Bronchial epithelial cell (primary cell): ENCODE data around the gene VGLL4. TPM values are rescaled to one million over a fixed set of nuclear protein-coding genes. Genes with fewer than 3 reads are reported as not detected.

Experiments used
- DNase-seq: peaks from one replicate; pipeline ENCODE4 v3.0.0-alpha.2; 2010; ENCODE audit warnings: low read depth
- FAIRE-seq: peaks from 2 replicates; lab custom pipeline; 2011; peaks lifted over from hg19 to GRCh38; lab: Jason Lieb, UNC
- H3K27me3 ChIP-seq: 2 replicates; pipeline ENCODE4 v1.5.1; 2011; ENCODE audit warnings: low read length; ENCODE audit not compliant: control insufficient read depth, insufficient read depth
- H3K36me3 ChIP-seq: 2 replicates; pipeline ENCODE4 v1.5.1; 2011; ENCODE audit warnings: low read length; ENCODE audit not compliant: control insufficient read depth, insufficient read depth
- H3K4me3 ChIP-seq: 2 replicates; pipeline ENCODE4 v1.5.1; 2011; ENCODE audit warnings: mild to moderate bottlenecking, low read depth, low read length, control low read depth
- CTCF ChIP-seq: IDR thresholded peaks from 2 replicates; pipeline ENCODE4 v1.5.1; 2011; ENCODE audit warnings: mild to moderate bottlenecking, moderate library complexity, low read length, control low read depth, inconsistent platforms; ENCODE audit not compliant: insufficient read depth, severe bottlenecking
- total RNA-seq: library from RNA; depleted of rRNA; stranded (reverse); fragments of >200 nt; gene quantifications from 2 replicates; pipeline ENCODE4 v1.2.1, GENCODE V29; 2014

VGLL4 gene
- total RNA-seq, 1 donor from 2014 or later: 32.6 TPM

DNA sequence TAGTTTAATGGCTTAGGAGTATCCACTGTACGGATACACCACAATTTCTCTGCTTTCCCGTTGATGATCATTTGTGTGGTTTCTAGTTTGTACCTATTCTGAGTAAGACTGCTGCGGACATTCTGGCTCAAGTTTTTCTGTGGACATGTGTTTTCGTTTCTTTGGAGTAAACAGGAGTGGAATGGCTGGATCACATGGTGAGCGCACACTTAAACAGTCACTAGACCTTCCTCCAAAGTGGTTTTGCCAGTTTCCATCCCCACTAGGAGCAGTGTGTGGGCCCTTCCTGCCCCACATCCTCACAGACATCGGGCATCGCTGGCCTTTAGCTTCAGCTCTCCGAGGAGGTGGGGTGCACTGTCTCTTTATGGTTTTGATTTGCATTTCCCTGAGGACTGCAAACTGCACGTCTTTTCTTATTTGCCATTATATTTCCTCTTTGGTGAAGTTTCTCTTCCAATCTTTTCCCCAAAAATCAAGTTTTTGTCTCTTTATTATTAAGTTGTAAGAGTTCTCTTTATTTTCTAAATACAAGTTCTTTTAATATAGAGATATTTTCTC is 94.1 kb downstream of the VGLL4 start:
- TF ChIP-seq CTCF: no peak
- no peak for FAIRE-seq
- H3K36me3 ChIP-seq: no peaks in the 10 kb centered on the region

DNA sequence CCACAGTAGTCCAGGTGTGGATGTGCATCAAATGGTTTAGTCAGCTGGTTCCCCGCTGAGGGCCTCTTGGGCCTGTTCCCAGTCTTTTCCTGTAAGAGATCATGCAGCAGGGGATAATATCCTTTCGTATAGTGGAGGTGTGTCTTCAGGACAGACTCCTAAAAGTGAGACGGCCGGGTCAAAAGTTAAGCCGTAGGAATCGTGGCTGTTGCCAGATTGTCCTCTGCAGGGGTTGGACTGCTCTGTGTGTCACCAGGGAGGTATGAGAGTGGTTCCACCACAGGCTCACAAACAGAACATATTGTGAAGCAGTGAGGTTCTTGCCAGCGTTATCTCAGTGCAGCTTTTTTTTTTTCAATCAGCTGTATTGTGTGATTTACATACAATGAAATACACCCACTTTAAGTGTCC is 95.0 kb downstream of the VGLL4 start:
- DNase-seq (peak; percentile 67), FAIRE-seq (peak; percentile 32)
- TF ChIP-seq CTCF: no peak

More for the DNA sequence above, 94.1 kb downstream of the VGLL4 start:
- DNase-seq: no peak
- H3K4me3 ChIP-seq: no peak overlapping the region
- H3K27me3 ChIP-seq: no peaks in the 10 kb centered on the region

GRCh38 chr3:11547498-11547897 is 96.2 kb downstream of the VGLL4 start:
- Histone ChIP-seq H3K27me3 (no peaks in the 10 kb centered on the region), H3K4me3 (no peak overlapping the region), H3K36me3 (no peaks in the 10 kb centered on the region)
- no peak for DNase-seq
- TF ChIP-seq CTCF: no peak
- FAIRE-seq: no peak

More for the DNA sequence above, 95.0 kb downstream of the VGLL4 start:
- Histone ChIP-seq H3K4me3 (no peak overlapping the region), H3K36me3 (no peaks in the 10 kb centered on the region), H3K27me3 (no peaks in the 10 kb centered on the region)

- Histone ChIP-seq H3K4me3 (no peak overlapping the region), H3K27me3 (no peaks in the 10 kb centered on the region), H3K36me3 (no peaks in the 10 kb centered on the region)
- TF ChIP-seq CTCF: no peak
- FAIRE-seq (no peak), DNase-seq (no peak)
Measured at GRCh38 chr3:11546657-11547302, 96.9 kb downstream of the VGLL4 start.

- no peak for FAIRE-seq
- no peaks in the 10 kb centered on the region for H3K36me3 ChIP-seq
- TF ChIP-seq CTCF: no peak
Measured at GRCh38 chr3:11545186-11545851, 98.4 kb downstream of the VGLL4 start.

More at GRCh38 chr3:11545186-11545851, 98.4 kb downstream of the VGLL4 start:
- DNase-seq: no peak
- no peaks in the 10 kb centered on the region for H3K27me3 ChIP-seq
- H3K4me3 ChIP-seq: no peak overlapping the region
